K562 (cell line): Measurements from ENCODE around the gene HPD. TPM values are rescaled to one million over a fixed set of nuclear protein-coding genes. Genes with fewer than 3 reads are reported as not detected.
A peak's percentile ranks its signal among the peaks of the same experiment; 100 is the strongest.
"Not testable (repeated sequence)": the region's sequence is repeated elsewhere in the genome, so short reads cannot be mapped to it uniquely, and the experiment has no call there.

Experiments
- ATAC-seq: fragments of 200-7000 bp; cut with Tn5 transposase; 3 replicates; pipeline ENCODE4 v1.9.1; 2020; ENCODE audit warnings: moderate library complexity
- BruUV-seq: library from RNA; stranded (reverse); fragments of 400-500 nt; replicated peaks from 2 replicates; lab custom pipeline; 2021; lab: Mats Ljungman, UMichigan
- CTCF ChIA-PET: fragments of 300-600 bp; formaldehyde crosslinking; extraction: SDS; loops from one replicate; lab custom pipeline; 2021; ENCODE audit warnings: low intra/inter-chr PET ratio; lab: Yijun Ruan, JAX
- POLR2A ChIA-PET: fragments of 300-600, 350-650 bp; sonication (Branson Sonifier 250); formaldehyde crosslinking; extraction: SDS; loops from one replicate; lab custom pipeline; 2021; ENCODE audit warnings: antibody characterized with exemption, inconsistent platforms; lab: Yijun Ruan, JAX
- DNase-seq, 4 experiments: peaks; one replicate each; pipeline versions ENCODE4 v3.0.0 to v3.0.0-alpha.2; 2011 to 2018; ENCODE audit warnings: low spot score in 3 of 4, mixed read lengths in 3 of 4; ENCODE audit errors: extremely low read depth in 1 of 4
- FAIRE-seq: peaks from 2 replicates; lab custom pipeline; 2011; peaks lifted over from hg19 to GRCh38; lab: Jason Lieb, UNC
- H2AFZ ChIP-seq: 2 replicates; pipeline ENCODE4 v1.6.0; 2011; ENCODE audit warnings: low read depth, low read length, control low read depth, inconsistent platforms
- H3K27ac ChIP-seq: fragments of 200-600 bp; 3 replicates; pipeline ENCODE4 v1.8.0; 2011; ENCODE audit warnings: low read depth, mild to moderate bottlenecking, control low read depth, inconsistent platforms, low read length, moderate library complexity, mixed read lengths; ENCODE audit errors: extremely low read depth
- H3K27me3 ChIP-seq, 2 experiments: fragments of 300-600 bp in 1 of 2; 2 replicates in 1 of 2; 3 replicates in 1 of 2; pipeline versions ENCODE4 v1.6.0 to v1.8.0; 2011; ENCODE audit warnings: inconsistent platforms in 2 of 2, low read length in 2 of 2, mild to moderate bottlenecking in 1 of 2, mixed read lengths in 1 of 2, moderate library complexity in 1 of 2; ENCODE audit not compliant: control insufficient read depth in 2 of 2, insufficient read depth in 2 of 2
- H3K36me3 ChIP-seq: fragments of 300-600 bp; 3 replicates; pipeline ENCODE4 v1.8.0; 2011; ENCODE audit warnings: mild to moderate bottlenecking, low read length, inconsistent platforms; ENCODE audit not compliant: control insufficient read depth, insufficient read depth
- H3K4me1 ChIP-seq, 2 experiments: fragments of 200-600 bp in 1 of 2; replicated peaks in 1 of 2; 2 replicates in 1 of 2; 3 replicates in 1 of 2; pipeline versions ENCODE4 v1.5.1 to v1.8.0; 2011; ENCODE audit warnings: inconsistent platforms in 2 of 2, low read length in 2 of 2, mild to moderate bottlenecking in 1 of 2, mixed read lengths in 1 of 2, moderate library complexity in 1 of 2; ENCODE audit not compliant: control insufficient read depth in 2 of 2, insufficient read depth in 2 of 2
- H3K4me2 ChIP-seq: 2 replicates; pipeline ENCODE4 v1.6.1; 2011; ENCODE audit warnings: low read length, control low read depth, inconsistent platforms, mixed read lengths; ENCODE audit not compliant: insufficient read depth
- H3K4me3 ChIP-seq: fragments of 200-600 bp; sonication (generic), shearing (Covaris generic); 2 replicates; pipeline ENCODE4 v1.5.1; 2016; ENCODE audit warnings: control low read depth, inconsistent platforms
- H3K79me2 ChIP-seq: fragments of 200-600 bp; 3 replicates; pipeline ENCODE4 v1.8.0; 2011; ENCODE audit warnings: low read length, inconsistent platforms; ENCODE audit not compliant: control insufficient read depth, insufficient read depth
- H3K9ac ChIP-seq, 2 experiments: 2 replicates each; pipeline versions ENCODE4 v1.6.0 to v1.6.1; 2011; ENCODE audit warnings: low read depth in 2 of 2, low read length in 2 of 2, control low read depth in 1 of 2, inconsistent platforms in 1 of 2, mild to moderate bottlenecking in 1 of 2, mixed read lengths in 1 of 2; ENCODE audit not compliant: insufficient read depth in 1 of 2
- H3K9me1 ChIP-seq: one replicate; pipeline ENCODE4 v1.6.0; 2011; ENCODE audit warnings: inconsistent platforms, mild to moderate bottlenecking, low read length, moderate library complexity; ENCODE audit not compliant: control insufficient read depth, insufficient read depth
- H3K9me3 ChIP-seq: replicated peaks from 2 replicates; pipeline ENCODE4 v1.5.1; 2011; ENCODE audit warnings: low read depth, low read length, inconsistent platforms; ENCODE audit not compliant: control insufficient read depth, insufficient read depth
- H4K20me1 ChIP-seq: replicated peaks from 2 replicates; pipeline ENCODE4 v1.6.1; 2011; ENCODE audit warnings: low read length, inconsistent platforms, mixed read lengths; ENCODE audit not compliant: control insufficient read depth, insufficient read depth
- ARHGAP35 ChIP-seq: fragments of 450-650 bp; IDR thresholded peaks from 2 replicates; pipeline ENCODE4 v1.6.1; 2018; ENCODE audit not compliant: partially characterized antibody
- DNMT1 ChIP-seq: fragments of 450-650 bp; IDR thresholded peaks from 2 replicates; pipeline ENCODE4 v1.6.1; 2016; ENCODE audit warnings: antibody characterized with exemption, mild to moderate bottlenecking
- ETV6 ChIP-seq, 3 experiments: fragments of 150-350 bp in 1 of 3; sonication (generic) in 1 of 3; formaldehyde crosslinking in 1 of 3; IDR thresholded peaks; 2 replicates each; pipeline versions ENCODE4 v1.6.1 to v1.8.0; 2014 to 2022; ENCODE audit warnings: borderline replicate concordance in 2 of 3, low read depth in 2 of 3, antibody characterized with exemption in 1 of 3, low read length in 1 of 3, mild to moderate bottlenecking in 1 of 3, missing genetic modification reagents in 1 of 3
- HEY1 ChIP-seq: fragments of 250-450 bp; sonication (Bioruptor Pico); IDR thresholded peaks from 2 replicates; pipeline ENCODE4 v1.5.0; 2020; ENCODE audit warnings: mild to moderate bottlenecking, moderate library complexity, borderline replicate concordance
- MAFF ChIP-seq: IDR thresholded peaks from 2 replicates; pipeline ENCODE4 v1.6.1; 2012; ENCODE audit warnings: low read length, improper control_type of control experiment
- MAFK ChIP-seq: IDR thresholded peaks from 2 replicates; pipeline ENCODE4 v1.6.1; 2011; ENCODE audit warnings: low read length, improper control_type of control experiment
- MTA3 ChIP-seq: fragments of 450-650 bp; formaldehyde crosslinking; IDR thresholded peaks from 2 replicates; pipeline ENCODE4 v1.6.1; 2017; ENCODE audit warnings: mild to moderate bottlenecking, borderline replicate concordance
- NFYB ChIP-seq: IDR thresholded peaks from 2 replicates; pipeline ENCODE4 v1.6.1; 2011; ENCODE audit warnings: mild to moderate bottlenecking, moderate library complexity; ENCODE audit not compliant: insufficient read length; ENCODE audit errors: extremely low read depth
- TCF3 ChIP-seq: sonication (generic); formaldehyde crosslinking; IDR thresholded peaks from 2 replicates; pipeline ENCODE4 v1.4.0; 2020; ENCODE audit warnings: mild to moderate bottlenecking, missing genetic modification reagents
- XRCC4 ChIP-seq: IDR thresholded peaks from one replicate; pipeline ENCODE4 v1.6.1; 2011; ENCODE audit not compliant: insufficient read depth, insufficient read length; ENCODE audit errors: extremely low read depth
- ZBTB17 ChIP-seq: fragments of 450-650 bp; formaldehyde crosslinking; IDR thresholded peaks from 2 replicates; pipeline ENCODE4 v1.4.0; 2020; ENCODE audit warnings: mild to moderate bottlenecking
- ZNF79 ChIP-seq: fragments of 250-450 bp; sonication (Bioruptor Pico); IDR thresholded peaks from 2 replicates; pipeline ENCODE4 v1.4.0; 2020; ENCODE audit warnings: low read depth, mild to moderate bottlenecking, moderate library complexity
- WGBS: fragments of 100-300 bp; shearing (Covaris generic); methylation state at CpG from one replicate; pipeline ENCODE4 v1.1.6; 2016; ENCODE audit warnings: low coverage, mixed read lengths; ENCODE audit not compliant: insufficient coverage; ENCODE audit errors: missing lambda C conversion rate; 5-methylcytosine and 5-hydroxymethylcytosine counted together
- in situ Hi-C: fragments of 300-500 bp; cut with MboI; formaldehyde crosslinking; loops from 4 replicates; pipeline ENCODE4 v1.15.0; 2018; ENCODE audit warnings: inconsistent platforms, mixed read lengths
- intact Hi-C: fragments of 100-400 bp; cut with micrococcal nuclease; formaldehyde crosslinking; loops from 2 replicates; pipeline ENCODE4 v1.14.2; 2022
- polyA plus RNA-seq, 8 experiments: library from polyadenylated mRNA; depleted of rRNA in 4 of 8; stranded (reverse) in 5 of 8; unstranded in 3 of 8; fragments of >200 nt; fragmentation: Nextera tagmentation in 2 of 8; fragmentation: Illumina TruSeq in 1 of 8; extraction: Ambion mirVana in 2 of 8; extraction: Trizol in 1 of 8; gene quantifications; 2 replicates each; pipeline versions ENCODE4 v1.2.1 to v1.2.3, GENCODE V29; 2011 to 2014; ENCODE audit warnings: inconsistent platforms in 1 of 8, missing spikeins in 1 of 8
- total RNA-seq, 7 experiments: library from RNA; depleted of rRNA in 6 of 7; stranded (reverse); fragments of >200 nt in 6 of 7; fragmentation: Illumina TruSeq in 2 of 7; extraction: Trizol in 2 of 7; gene quantifications; 2 replicates each; pipeline versions ENCODE4 v1.2.1 to v1.2.3, GENCODE V29; 2011 to 2021; ENCODE audit warnings: low replicate concordance in 1 of 7
- TF ChIP-seq, protein P1 (sequence below): sonication (generic); formaldehyde crosslinking; IDR thresholded peaks from 2 replicates; pipeline ENCODE4 v1.8.0; 2022; ENCODE audit warnings: missing genetic modification reagents, mild to moderate bottlenecking, moderate library complexity, borderline replicate concordance
- TF ChIP-seq, protein P2 (sequence below): fragments of 250-450 bp; sonication (Bioruptor Pico); IDR thresholded peaks from 2 replicates; pipeline ENCODE4 v1.5.0; 2022; ENCODE audit warnings: mild to moderate bottlenecking

HPD gene
- total and polyA plus RNA-seq, 9 of the 15 experiments (the other 6 are each of a cell fraction or from before 2014, with no cell fraction given): 0.06 to 0.29 (median 0.07) TPM; not detected in 4

DNA sequence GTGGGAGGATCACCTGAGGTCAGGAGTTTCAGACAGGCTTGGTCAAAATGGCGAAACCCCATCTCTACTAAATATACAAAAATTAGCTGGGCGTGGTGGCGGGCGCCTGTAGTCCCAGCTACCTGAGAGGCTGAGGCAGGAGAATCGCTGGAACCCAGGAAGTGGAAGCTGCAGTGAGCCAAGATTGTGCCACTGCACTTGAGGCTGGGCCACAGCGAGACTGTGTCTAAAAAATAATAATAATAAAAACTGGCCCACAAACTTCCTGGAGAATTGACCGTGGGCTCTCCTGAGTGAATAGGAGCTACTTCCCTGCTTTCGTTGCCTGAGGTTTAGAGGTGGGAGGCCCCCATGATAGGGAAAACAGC is 17.4 kb upstream of the HPD start:
- H3K9me3 ChIP-seq, H3K27ac ChIP-seq, H3K4me3 ChIP-seq, H4K20me1 ChIP-seq, FAIRE-seq, H3K79me2 ChIP-seq, H3K4me2 ChIP-seq, CTCF ChIA-PET, BruUV-seq, H3K27me3 ChIP-seq, H3K9me1 ChIP-seq, DNase-seq, in situ Hi-C loops, H3K9ac ChIP-seq, H2AFZ ChIP-seq, ATAC-seq, intact Hi-C loops, H3K36me3 ChIP-seq: not testable (repeated sequence)
- TF ChIP-seq, protein P1, sequence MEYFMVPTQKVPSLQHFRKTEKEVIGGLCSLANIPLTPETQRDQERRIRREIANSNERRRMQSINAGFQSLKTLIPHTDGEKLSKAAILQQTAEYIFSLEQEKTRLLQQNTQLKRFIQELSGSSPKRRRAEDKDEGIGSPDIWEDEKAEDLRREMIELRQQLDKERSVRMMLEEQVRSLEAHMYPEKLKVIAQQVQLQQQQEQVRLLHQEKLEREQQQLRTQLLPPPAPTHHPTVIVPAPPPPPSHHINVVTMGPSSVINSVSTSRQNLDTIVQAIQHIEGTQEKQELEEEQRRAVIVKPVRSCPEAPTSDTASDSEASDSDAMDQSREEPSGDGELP: 0 out of 2 replicates have a peak, but pooled peaks have one; percentile 22
- POLR2A ChIA-PET: interaction anchor here (1.4 kb wide), 1 partner anchor 151 kb away, joined by 3 read pairs; no protein-coding TSS in a partner anchor
- 86% methylated on average over 8 of the region's 8 CpGs for WGBS
- peaks cover 5 to 11% of the 10 kb centered on the region in 2 experiments for H3K4me1 ChIP-seq

DNA sequence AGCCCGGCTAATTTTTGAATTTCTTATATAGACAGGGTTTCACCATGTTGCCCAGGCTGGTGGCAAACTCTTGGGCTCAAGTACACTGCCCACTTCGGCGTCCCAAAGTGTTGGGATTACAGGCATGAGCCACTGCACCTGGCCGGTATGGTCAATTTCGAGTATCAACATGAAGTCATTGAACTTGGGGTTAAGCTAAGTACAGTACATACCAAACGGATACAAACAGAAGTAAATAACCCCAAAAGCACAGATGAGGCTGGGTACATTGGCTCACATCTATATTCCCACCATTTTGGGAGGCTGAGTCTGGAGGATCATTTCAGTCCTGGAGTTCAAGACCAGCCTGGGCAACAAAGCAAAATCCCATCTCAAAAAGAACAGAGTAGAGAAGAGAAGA is 16.9 kb upstream of the HPD start:
- 50% methylated on average over 6 of the region's 6 CpGs for WGBS
- ATAC-seq (no peak), FAIRE-seq (no peak), DNase-seq (no peak)
- no peaks in the 10 kb centered on the region for H3K36me3 ChIP-seq
- no peaks in the 10 kb centered on the region for H3K27me3 ChIP-seq
- H3K4me2 ChIP-seq: no peak overlapping the region
- no peaks in the 10 kb centered on the region for H3K79me2 ChIP-seq
- intact Hi-C loops (no loop called here), in situ Hi-C loops (no loop called here)
- CTCF ChIA-PET: no interaction called here
- no peaks in the 10 kb centered on the region for H3K9me3 ChIP-seq
- peaks cover 5 to 11% of the 10 kb centered on the region in 2 experiments for H3K4me1 ChIP-seq
- POLR2A ChIA-PET: interaction anchor here (1.4 kb wide), 1 partner anchor 151 kb away, joined by 3 read pairs; no protein-coding TSS in a partner anchor
- H3K9me1 ChIP-seq: no peaks in the 10 kb centered on the region
- H3K4me3 ChIP-seq: no peak overlapping the region
- no peaks in the 10 kb centered on the region for H4K20me1 ChIP-seq
- H3K9ac ChIP-seq: no peak overlapping the region
- H3K27ac ChIP-seq: no peak overlapping the region
- H2AFZ ChIP-seq: no peak overlapping the region
- no TSS peak for BruUV-seq
- TF ChIP-seq TCF3 (CRISPR knock-in tag) (no peak), NFYB (no peak), MTA3 (no peak), ZBTB17 (CRISPR knock-in tag) (no peak), XRCC4 (no peak), DNMT1 (no peak), MAFK (no peak), ARHGAP35 (no peak), ETV6 (IDR thresholded peaks at IDR 0.05; ENCODE audit: borderline replicate concordance in 1 of 2, low read depth in 2 of 2, low read length in 1 of 2) (no peak), ETV6 (CRISPR knock-in tag; IDR thresholded peaks at IDR 0.05; ENCODE audit: borderline replicate concordance) (no peak), MAFF (no peak), ZNF79 (CRISPR knock-in tag) (no peak), HEY1 (CRISPR knock-in tag) (no peak)
- TF ChIP-seq, protein P2, sequence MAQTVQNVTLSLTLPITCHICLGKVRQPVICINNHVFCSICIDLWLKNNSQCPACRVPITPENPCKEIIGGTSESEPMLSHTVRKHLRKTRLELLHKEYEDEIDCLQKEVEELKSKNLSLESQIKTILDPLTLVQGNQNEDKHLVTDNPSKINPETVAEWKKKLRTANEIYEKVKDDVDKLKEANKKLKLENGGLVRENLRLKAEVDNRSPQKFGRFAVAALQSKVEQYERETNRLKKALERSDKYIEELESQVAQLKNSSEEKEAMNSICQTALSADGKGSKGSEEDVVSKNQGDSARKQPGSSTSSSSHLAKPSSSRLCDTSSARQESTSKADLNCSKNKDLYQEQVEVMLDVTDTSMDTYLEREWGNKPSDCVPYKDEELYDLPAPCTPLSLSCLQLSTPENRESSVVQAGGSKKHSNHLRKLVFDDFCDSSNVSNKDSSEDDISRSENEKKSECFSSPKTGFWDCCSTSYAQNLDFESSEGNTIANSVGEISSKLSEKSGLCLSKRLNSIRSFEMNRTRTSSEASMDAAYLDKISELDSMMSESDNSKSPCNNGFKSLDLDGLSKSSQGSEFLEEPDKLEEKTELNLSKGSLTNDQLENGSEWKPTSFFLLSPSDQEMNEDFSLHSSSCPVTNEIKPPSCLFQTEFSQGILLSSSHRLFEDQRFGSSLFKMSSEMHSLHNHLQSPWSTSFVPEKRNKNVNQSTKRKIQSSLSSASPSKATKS (CRISPR knock-in tag): no peak
